Neural cell (in vitro differentiated cells): ENCODE measurements around the gene MTCL1. TPM values are rescaled to one million over a fixed set of nuclear protein-coding genes. Genes with fewer than 3 reads are reported as not detected.

Source experiments
- H2AFZ ChIP-seq: fragments of 200-600, 300-800 bp; sonication (generic), shearing (Covaris generic); 2 replicates; pipeline ENCODE4 v1.6.0; 2014; ENCODE audit warnings: low read depth, mild to moderate bottlenecking, antibody characterized with exemption, low read length, moderate library complexity
- H3F3A ChIP-seq: fragments of 200-600 bp; shearing (Covaris generic); 2 replicates; pipeline ENCODE4 v1.6.1; 2016; ENCODE audit warnings: mild to moderate bottlenecking, moderate library complexity, mixed read lengths, antibody characterized with exemption, low read length; ENCODE audit not compliant: insufficient read depth, poor library complexity, severe bottlenecking
- H3K27ac ChIP-seq: fragments of 200-600, 300-800 bp; sonication (generic), shearing (Covaris generic); 2 replicates; pipeline ENCODE4 v1.5.1; 2014; ENCODE audit warnings: mild to moderate bottlenecking, low read length, moderate library complexity
- H3K27me3 ChIP-seq: fragments of 300-800, 200-600 bp; sonication (generic), shearing (Covaris generic); 2 replicates; pipeline ENCODE4 v1.6.0; 2014; ENCODE audit warnings: mild to moderate bottlenecking, low read depth, low read length, moderate library complexity; ENCODE audit not compliant: insufficient read depth
- H3K36me3 ChIP-seq: fragments of 300-800, 200-600 bp; sonication (generic), shearing (Covaris generic); 2 replicates; pipeline ENCODE4 v1.5.1; 2014; ENCODE audit warnings: mild to moderate bottlenecking, antibody characterized with exemption, low read length, moderate library complexity; ENCODE audit not compliant: insufficient read depth
- H3K4me2 ChIP-seq: fragments of 300-800, 200-600 bp; sonication (generic), shearing (Covaris generic); 2 replicates; pipeline ENCODE4 v1.6.0; 2014; ENCODE audit warnings: mild to moderate bottlenecking, low read length
- H3K4me3 ChIP-seq: fragments of 300-800, 200-600 bp; sonication (generic), shearing (Covaris generic); 2 replicates; pipeline ENCODE4 v1.5.1; 2014; ENCODE audit warnings: mild to moderate bottlenecking, low read length, moderate library complexity
- H3K79me2 ChIP-seq: fragments of 200-600 bp; shearing (Covaris generic); replicated peaks from 2 replicates; pipeline ENCODE4 v1.6.0; 2014; ENCODE audit warnings: mild to moderate bottlenecking, low read length, moderate library complexity; ENCODE audit not compliant: insufficient read depth
- H3K9ac ChIP-seq: fragments of 300-800, 200-600 bp; sonication (generic), shearing (Covaris generic); 2 replicates; pipeline ENCODE4 v1.6.1; 2016; ENCODE audit warnings: mild to moderate bottlenecking, low read length, mixed read lengths
- H3K9me2 ChIP-seq: fragments of 200-600 bp; shearing (Covaris generic); 2 replicates; pipeline ENCODE4 v1.6.1; 2016; ENCODE audit warnings: mild to moderate bottlenecking, low read length, mixed read lengths; ENCODE audit not compliant: insufficient read depth
- H3K9me3 ChIP-seq: fragments of 200-600, 300-800 bp; sonication (generic), shearing (Covaris generic); 2 replicates; pipeline ENCODE4 v1.6.1; 2016; ENCODE audit warnings: mild to moderate bottlenecking, mixed run types, low read length, moderate library complexity, mixed read lengths
- H4K20me1 ChIP-seq: fragments of 200-600 bp; shearing (Covaris generic); 2 replicates; pipeline ENCODE4 v1.6.1; 2016; ENCODE audit warnings: mild to moderate bottlenecking, mixed run types; ENCODE audit not compliant: insufficient read depth
- CTCF ChIP-seq: fragments of 450-650 bp; IDR thresholded peaks from 2 replicates; pipeline ENCODE4 v1.5.1; 2014; ENCODE audit warnings: antibody characterized with exemption, mild to moderate bottlenecking, moderate library complexity; ENCODE audit not compliant: poor library complexity, severe bottlenecking
- EP300 ChIP-seq: fragments of 450-650 bp; conservative IDR thresholded peaks from 2 replicates; pipeline ENCODE4 v1.6.1; 2014; ENCODE audit warnings: antibody characterized with exemption, mild to moderate bottlenecking, moderate library complexity; ENCODE audit not compliant: poor library complexity, severe bottlenecking
- EZH2 ChIP-seq: fragments of 200-600, 300-800 bp; shearing (Covaris generic), sonication (generic); IDR thresholded peaks from 2 replicates; pipeline ENCODE4 v1.6.1; 2014; ENCODE audit warnings: antibody characterized with exemption, low read length, borderline replicate concordance, mild to moderate bottlenecking; ENCODE audit not compliant: insufficient read depth, poor library complexity, severe bottlenecking
- MXI1 ChIP-seq: fragments of 450-650 bp; conservative IDR thresholded peaks from 2 replicates; pipeline ENCODE4 v1.6.1; 2014; ENCODE audit warnings: antibody characterized with exemption, mild to moderate bottlenecking; ENCODE audit not compliant: poor library complexity, severe bottlenecking
- POLR2AphosphoS5 ChIP-seq: IDR thresholded peaks from 2 replicates; pipeline ENCODE4 v1.6.1; 2012
- RAD21 ChIP-seq: fragments of 450-650 bp; conservative IDR thresholded peaks from 2 replicates; pipeline ENCODE4 v1.6.1; 2014; ENCODE audit warnings: antibody characterized with exemption, mild to moderate bottlenecking, moderate library complexity
- REST ChIP-seq: IDR thresholded peaks from 2 replicates; pipeline ENCODE4 v1.6.1; 2012; ENCODE audit warnings: borderline replicate concordance
- SMC3 ChIP-seq: fragments of 450-650 bp; conservative IDR thresholded peaks from 2 replicates; pipeline ENCODE4 v1.6.1; 2014; ENCODE audit warnings: antibody characterized with exemption, mild to moderate bottlenecking, moderate library complexity; ENCODE audit not compliant: poor library complexity
- TAF1 ChIP-seq: IDR thresholded peaks from 2 replicates; pipeline ENCODE4 v1.6.1; 2012; ENCODE audit warnings: low read depth
- polyA plus RNA-seq: library from polyadenylated mRNA; depleted of rRNA; stranded (reverse); fragments of >200 nt; gene quantifications from 2 replicates; pipeline ENCODE4 v1.2.3, GENCODE V29; 2014

The MTCL1 gene
- polyA plus RNA-seq, 1 donor from 2014 or later, result 20.8 TPM

- Histone ChIP-seq H2AFZ (no peak overlapping the region), H3F3A (no peaks in the 10 kb centered on the region), H3K36me3 (peaks cover 6% of the 10 kb centered on the region), H3K27me3 (no peaks in the 10 kb centered on the region), H3K79me2 (no peaks in the 10 kb centered on the region), H3K27ac (no peak overlapping the region), H3K4me3 (no peak overlapping the region), H3K9me2 (no peaks in the 10 kb centered on the region), H3K9me3 (no peaks in the 10 kb centered on the region), H4K20me1 (no peaks in the 10 kb centered on the region), H3K4me2 (no peak overlapping the region), H3K9ac (no peak overlapping the region)
- TF ChIP-seq CTCF, result no peak
- TF ChIP-seq RAD21, result no peak
- no peak for TF ChIP-seq TAF1
- TF ChIP-seq MXI1, result no peak
- no peak for TF ChIP-seq POLR2AphosphoS5
- TF ChIP-seq EZH2, result no peak
- TF ChIP-seq REST, result no peak
- no peak for TF ChIP-seq EP300
- TF ChIP-seq SMC3, result no peak
These were observed 79.9 kb downstream of the MTCL1 start for GRCh38 chr18:8785261-8785660.

GRCh38 chr18:8785855-8786482 is 80.6 kb downstream of the MTCL1 start:
- Histone ChIP-seq H3K27me3 (no peaks in the 10 kb centered on the region), H3F3A (no peaks in the 10 kb centered on the region), H3K36me3 (peaks cover 6% of the 10 kb centered on the region)

More at GRCh38 chr18:8785855-8786482, 80.6 kb downstream of the MTCL1 start:
- no peak overlapping the region for H3K9ac ChIP-seq
- no peak overlapping the region for H3K4me2 ChIP-seq
- no peak overlapping the region for H3K27ac ChIP-seq
- H4K20me1 ChIP-seq, result no peaks in the 10 kb centered on the region
- H2AFZ ChIP-seq, result no peak overlapping the region
- H3K9me2 ChIP-seq, result no peaks in the 10 kb centered on the region
- H3K9me3 ChIP-seq, result no peaks in the 10 kb centered on the region
- TF ChIP-seq SMC3, result no peak
- TF ChIP-seq REST, result no peak
- no peak for TF ChIP-seq MXI1
- no peak for TF ChIP-seq EZH2
- TF ChIP-seq EP300, result no peak
- TF ChIP-seq RAD21, result no peak
- TF ChIP-seq TAF1, result no peak
- no peak for TF ChIP-seq CTCF
- H3K79me2 ChIP-seq, result no peaks in the 10 kb centered on the region
- no peak overlapping the region for H3K4me3 ChIP-seq
